ENCODE data around the gene STIL.
A peak's percentile ranks its signal among the peaks of the same experiment; 100 is the strongest.

Gene STIL

GRCh38 chr1:47235241-47235681 lies 78.7 kb downstream of the STIL start:
- H3K4me3 ChIP-seq (replicated peaks in 1 of 2; ENCODE audit: low read depth in 2 of 2, low read length in 2 of 2): no peak overlapping the region
- no peak for DNase-seq (ENCODE audit: low read depth in 2 of 2)
- TF ChIP-seq CTCF (IDR thresholded peaks at IDR 0.05; ENCODE audit: low read depth, low read length): no peak

GRCh38 chr1:47233186-47233585 lies 80.8 kb downstream of the STIL start:
- DNase-seq (ENCODE audit: low read depth in 2 of 2): no peak
- TF ChIP-seq CTCF (IDR thresholded peaks at IDR 0.05; ENCODE audit: low read depth, low read length): no peak
- no peak overlapping the region for H3K4me3 ChIP-seq (replicated peaks in 1 of 2; ENCODE audit: low read depth in 2 of 2, low read length in 2 of 2)

GRCh38 chr1:47232187-47232874 lies 81.6 kb downstream of the STIL start, which contains the start of gene TAL1:
Gene TAL1, minus strand, starts transcription at chr1:47232225. Its CDS starts 6,337 bp downstream, at chr1:47225888.
- no peak for TF ChIP-seq CTCF (IDR thresholded peaks at IDR 0.05; ENCODE audit: low read depth, low read length)
- peak within 1 kb of the TSS; percentile 18 to 23 for H3K4me3 ChIP-seq (replicated peaks in 1 of 2; ENCODE audit: low read depth in 2 of 2, low read length in 2 of 2)
- DNase-seq (ENCODE audit: low read depth in 2 of 2): peak in 1 of 2 donors; percentile 9

GRCh38 chr1:47231301-47232186 lies 82.4 kb downstream of the STIL start:
- peak overlapping the region; percentile 18 to 23 for H3K4me3 ChIP-seq (replicated peaks in 1 of 2; ENCODE audit: low read depth in 2 of 2, low read length in 2 of 2)
- DNase-seq (ENCODE audit: low read depth in 2 of 2): peak; percentile 44 to 56
- no peak for TF ChIP-seq CTCF (IDR thresholded peaks at IDR 0.05; ENCODE audit: low read depth, low read length)

- H3K4me3 ChIP-seq (replicated peaks in 1 of 2; ENCODE audit: low read depth in 2 of 2, low read length in 2 of 2): no peak overlapping the region
- TF ChIP-seq CTCF (IDR thresholded peaks at IDR 0.05; ENCODE audit: low read depth, low read length): no peak
- DNase-seq (ENCODE audit: low read depth in 2 of 2): no peak
These were observed 83.2 kb downstream of the STIL start for GRCh38 chr1:47230692-47231300.

- DNase-seq (ENCODE audit: low read depth in 2 of 2): peak in 1 of 2 donors; percentile 10
- H3K4me3 ChIP-seq (replicated peaks in 1 of 2; ENCODE audit: low read depth in 2 of 2, low read length in 2 of 2): no peak overlapping the region
- no peak for TF ChIP-seq CTCF (IDR thresholded peaks at IDR 0.05; ENCODE audit: low read depth, low read length)
These were observed 83.9 kb downstream of the STIL start for GRCh38 chr1:47229886-47230691.
